HEK293 (cell line): ENCODE measurements around the gene POLR2H.

Experiments used
- CTCF ChIA-PET: fragments of 350-600 bp; formaldehyde crosslinking; extraction: SDS; loops from one replicate; lab custom pipeline; 2021; ENCODE audit warnings: antibody characterized with exemption; lab: Yijun Ruan, JAX
- POLR2A ChIA-PET: fragments of 300-600 bp; formaldehyde crosslinking; extraction: SDS; loops from one replicate; lab custom pipeline; 2020; ENCODE audit warnings: antibody characterized with exemption, inconsistent platforms; lab: Yijun Ruan, JAX
- H3K27ac ChIP-seq: fragments of 200-500 bp; sonication (Bioruptor generic); 2 replicates; pipeline ENCODE4 v1.5.1; 2014; ENCODE audit warnings: low read depth, low read length, control low read depth, inconsistent platforms; ENCODE audit errors: extremely low read depth
- H3K36me3 ChIP-seq, 2 experiments: fragments of 200-500 bp in 1 of 2; sonication (Bioruptor generic) in 1 of 2; 1 replicate in 1 of 2; 2 replicates in 1 of 2; pipeline ENCODE4 v1.5.1; 2014 to 2017; ENCODE audit warnings: inconsistent platforms in 2 of 2, low read length in 2 of 2; ENCODE audit not compliant: control insufficient read depth in 2 of 2, insufficient read depth in 1 of 2
- H3K4me1 ChIP-seq: fragments of 200-500 bp; sonication (Bioruptor generic); 2 replicates; pipeline ENCODE4 v1.5.1; 2014; ENCODE audit warnings: mild to moderate bottlenecking, low read length, inconsistent platforms; ENCODE audit not compliant: control insufficient read depth, insufficient read depth
- H3K4me3 ChIP-seq: 2 replicates; pipeline ENCODE4 v1.5.1; 2011; ENCODE audit warnings: low read depth, mild to moderate bottlenecking, control low read depth, low read length, moderate library complexity
- H3K9me3 ChIP-seq: fragments of 200-500 bp; sonication (Bioruptor generic); 2 replicates; pipeline ENCODE4 v1.5.1; 2014; ENCODE audit warnings: low read depth, low read length, inconsistent platforms; ENCODE audit not compliant: control insufficient read depth, insufficient read depth
- GLI4 ChIP-seq: fragments of 450-650 bp; formaldehyde crosslinking; IDR thresholded peaks from 2 replicates; pipeline ENCODE4 v1.5.1; 2016; ENCODE audit warnings: missing biosample characterization, missing genetic modification characterization
- HOXA7 ChIP-seq: sonication (generic); formaldehyde crosslinking; IDR thresholded peaks from 2 replicates; pipeline ENCODE4 v1.8.1; 2022; ENCODE audit warnings: missing genetic modification reagents, borderline replicate concordance
- KLF8 ChIP-seq: fragments of 450-650 bp; formaldehyde crosslinking; IDR thresholded peaks from 2 replicates; pipeline ENCODE4 v1.5.1; 2016; ENCODE audit warnings: missing biosample characterization, missing genetic modification characterization
- OVOL3 ChIP-seq: fragments of 450-650 bp; formaldehyde crosslinking; IDR thresholded peaks from 2 replicates; pipeline ENCODE4 v1.5.1; 2016; ENCODE audit warnings: missing biosample characterization, missing genetic modification characterization
- PRDM1 ChIP-seq: fragments of 450-650 bp; formaldehyde crosslinking; IDR thresholded peaks from 2 replicates; pipeline ENCODE4; 2016; ENCODE audit warnings: missing biosample characterization, missing genetic modification characterization
- PRDM2 ChIP-seq: fragments of 450-650 bp; formaldehyde crosslinking; IDR thresholded peaks from 2 replicates; pipeline ENCODE4 v1.5.1; 2016; ENCODE audit warnings: missing biosample characterization, missing genetic modification characterization, borderline replicate concordance
- YY1 ChIP-seq: fragments of 450-650 bp; formaldehyde crosslinking; IDR thresholded peaks from 2 replicates; pipeline ENCODE4 v1.5.1; 2018; ENCODE audit warnings: missing biosample characterization, missing genetic modification characterization
- ZBTB26 ChIP-seq: fragments of 450-650 bp; formaldehyde crosslinking; optimal IDR thresholded peaks from 2 replicates; pipeline ENCODE3; 2016; ENCODE audit warnings: missing biosample characterization, mild to moderate bottlenecking, missing genetic modification characterization
- ZFP41 ChIP-seq: fragments of 450-650 bp; formaldehyde crosslinking; IDR thresholded peaks from 2 replicates; pipeline ENCODE4 v1.5.1; 2016; ENCODE audit warnings: missing biosample characterization, missing genetic modification characterization, borderline replicate concordance
- ZNF138 ChIP-seq: fragments of 450-650 bp; formaldehyde crosslinking; IDR thresholded peaks from 2 replicates; pipeline ENCODE4 v1.5.1; 2016; ENCODE audit warnings: missing biosample characterization, missing genetic modification characterization, borderline replicate concordance
- ZNF155 ChIP-seq: fragments of 450-650 bp; formaldehyde crosslinking; IDR thresholded peaks from 2 replicates; pipeline ENCODE4 v1.5.1; 2016; ENCODE audit warnings: missing biosample characterization, missing genetic modification characterization
- ZNF19 ChIP-seq: fragments of 450-650 bp; formaldehyde crosslinking; IDR thresholded peaks from 2 replicates; pipeline ENCODE4; 2016; ENCODE audit warnings: missing biosample characterization, missing genetic modification characterization, low read depth
- ZNF214 ChIP-seq: fragments of 450-650 bp; formaldehyde crosslinking; IDR thresholded peaks from 2 replicates; pipeline ENCODE4 v1.5.1; 2017; ENCODE audit warnings: missing biosample characterization, mild to moderate bottlenecking, missing genetic modification characterization, borderline replicate concordance
- ZNF274 ChIP-seq, 2 experiments: fragments of 200-500 bp in 1 of 2; fragments of 450-650 bp in 1 of 2; sonication (Bioruptor generic) in 1 of 2; formaldehyde crosslinking in 1 of 2; IDR thresholded peaks; 2 replicates each; pipeline versions ENCODE4 v1.5.1 to v1.6.1; 2014 to 2016; ENCODE audit warnings: borderline replicate concordance in 1 of 2, inconsistent platforms in 1 of 2, low read length in 1 of 2, missing biosample characterization in 1 of 2, missing genetic modification characterization in 1 of 2
- ZNF341 ChIP-seq: fragments of 450-650 bp; formaldehyde crosslinking; IDR thresholded peaks from 2 replicates; pipeline ENCODE4; 2016; ENCODE audit warnings: low read depth, missing biosample characterization, missing genetic modification characterization
- ZNF362 ChIP-seq: fragments of 450-650 bp; formaldehyde crosslinking; IDR thresholded peaks from 2 replicates; pipeline ENCODE4 v1.5.1; 2016; ENCODE audit warnings: missing biosample characterization, missing genetic modification characterization
- ZNF549 ChIP-seq: fragments of 450-650 bp; IDR thresholded peaks from 2 replicates; pipeline ENCODE4 v1.5.1; 2018; ENCODE audit warnings: missing biosample characterization, missing genetic modification characterization, mild to moderate bottlenecking, inconsistent platforms, moderate library complexity
- ZNF580 ChIP-seq: fragments of 450-650 bp; formaldehyde crosslinking; IDR thresholded peaks from 2 replicates; pipeline ENCODE4 v1.5.1; 2016; ENCODE audit warnings: missing biosample characterization, missing genetic modification characterization
- ZNF596 ChIP-seq: fragments of 450-650 bp; IDR thresholded peaks from 2 replicates; pipeline ENCODE4 v1.5.0; 2018; ENCODE audit warnings: missing biosample characterization, mild to moderate bottlenecking, missing genetic modification characterization, moderate library complexity
- ZNF654 ChIP-seq: fragments of 450-650 bp; formaldehyde crosslinking; IDR thresholded peaks from 2 replicates; pipeline ENCODE4 v1.5.1; 2016; ENCODE audit warnings: low read depth, missing biosample characterization, missing genetic modification characterization
- ZNF76 ChIP-seq: fragments of 450-650 bp; formaldehyde crosslinking; IDR thresholded peaks from 2 replicates; pipeline ENCODE4; 2016; ENCODE audit warnings: low read depth, missing biosample characterization, missing genetic modification characterization, borderline replicate concordance
- ZNF843 ChIP-seq: fragments of 450-650 bp; formaldehyde crosslinking; IDR thresholded peaks from 2 replicates; pipeline ENCODE4 v1.5.1; 2016; ENCODE audit warnings: missing biosample characterization, missing genetic modification characterization
- ZSCAN5A ChIP-seq: fragments of 450-650 bp; formaldehyde crosslinking; IDR thresholded peaks from 2 replicates; pipeline ENCODE4 v1.5.1; 2016; ENCODE audit warnings: missing biosample characterization, missing genetic modification characterization

The POLR2H gene

GRCh38 chr3:184359610-184360009, 1.9 kb upstream of the POLR2H start:
- ChIA-PET CTCF (interaction anchor here (0.7 to 3.3 kb wide), 3 partner anchors 9 to 13 kb away, joined by 3 to 13 read pairs (median 4); no protein-coding TSS in a partner anchor), POLR2A (interaction anchor here (0.7 to 1.6 kb wide), 2 partner anchors 14 to 550 kb away, joined by 4 to 5 read pairs; no protein-coding TSS in a partner anchor)
- Histone ChIP-seq H3K36me3 (peaks cover 0 to 43% of the 10 kb centered on the region in 2 experiments; a peak in 1 of 3 replicates), H3K9me3 (no peaks in the 10 kb centered on the region), H3K4me3 (no peak overlapping the region), H3K4me1 (no peaks in the 10 kb centered on the region), H3K27ac (no peak overlapping the region)
- no peak for TF ChIP-seq ZNF76 (tag by site-specific recombination)
- no peak for TF ChIP-seq ZNF654
- TF ChIP-seq ZBTB26 (tag by site-specific recombination) = no peak

GRCh38 chr3:184360070-184360928, 1.2 kb upstream of the POLR2H start:
- Histone ChIP-seq H3K36me3 (peaks cover 0 to 43% of the 10 kb centered on the region in 2 experiments; a peak in 2 of 3 replicates), H3K4me3 (peak overlapping the region; percentile 84), H3K4me1 (no peaks in the 10 kb centered on the region), H3K9me3 (no peaks in the 10 kb centered on the region), H3K27ac (no peak overlapping the region)
- POLR2A ChIA-PET = interaction anchor here (0.6 to 1.6 kb wide), 5 partner anchors 11 to 549 kb away, joined by 3 to 5 read pairs (median 3); no protein-coding TSS in a partner anchor
- CTCF ChIA-PET = interaction anchor here (0.7 to 3.3 kb wide), 6 partner anchors 10 to 181 kb away, joined by 3 to 13 read pairs (median 3); no protein-coding TSS in a partner anchor
- TF ChIP-seq ZNF580 = no peak
- TF ChIP-seq ZNF596 (tag by site-specific recombination) = no peak
- no peak for TF ChIP-seq ZSCAN5A (tag by site-specific recombination)
- TF ChIP-seq ZNF138 = no peak
- TF ChIP-seq ZNF843 (tag by site-specific recombination) = no peak
- no peak for TF ChIP-seq KLF8
- no peak for TF ChIP-seq HOXA7 (CRISPR knock-in tag)
- no peak for TF ChIP-seq ZNF214 (tag by site-specific recombination)
- no peak for TF ChIP-seq ZNF549
- no peak for TF ChIP-seq ZFP41
- TF ChIP-seq ZNF341 (tag by site-specific recombination) = no peak
- no peak for TF ChIP-seq ZNF19 (tag by site-specific recombination)
- TF ChIP-seq ZNF362 = no peak
- TF ChIP-seq PRDM2 (tag by site-specific recombination) = no peak
- TF ChIP-seq ZNF155 (tag by site-specific recombination) = no peak
- TF ChIP-seq OVOL3 = no peak
- no peak for TF ChIP-seq ZNF274 (IDR thresholded peaks at IDR 0.05; ENCODE audit: low read length)
- no peak for TF ChIP-seq ZNF274 (tag by site-specific recombination; IDR thresholded peaks at IDR 0.05; ENCODE audit: borderline replicate concordance)
- no peak for TF ChIP-seq YY1
- TF ChIP-seq GLI4 (tag by site-specific recombination) = no peak
- TF ChIP-seq PRDM1 = peak; percentile 100
